ENCODE results near the gene CCNA2.

The CCNA2 gene

GRCh38 chr4:121773883-121774282 lies 49.8 kb downstream of the CCNA2 start:
- no peak for DNase-seq (ENCODE audit: low spot score)

- DNase-seq (ENCODE audit: low spot score): no peak
Observed at GRCh38 chr4:121771869-121772268, 51.8 kb downstream of the CCNA2 start.

- no peak for DNase-seq (ENCODE audit: low spot score)
Observed at GRCh38 chr4:121769341-121769740, 54.3 kb downstream of the CCNA2 start.

- DNase-seq (ENCODE audit: low spot score): no peak
Observed at GRCh38 chr4:121767166-121767565, 56.5 kb downstream of the CCNA2 start.
